Activated T-helper 17 cell treated with anti-CD3 and anti-CD28 coated beads, Interleukin-2, amount 50 U/mL, for 72 hours (primary cell): Measurements from ENCODE around the gene CCL18. TPM values are rescaled to one million over a fixed set of nuclear protein-coding genes. Genes with fewer than 3 reads are reported as not detected.
A peak's percentile ranks its signal among the peaks of the same experiment; 100 is the strongest.
"Not testable (repeated sequence)": the region's sequence is repeated elsewhere in the genome, so short reads cannot be mapped to it uniquely, and the experiment has no call there.

Source experiments
- ATAC-seq: fragments of 150-1000 bp; cut with Tn5 transposase; replicated peaks from 2 replicates; pipeline ENCODE4 v1.10.0; 2021; ENCODE audit warnings: mild to moderate bottlenecking, moderate library complexity
- H3K27ac Mint-ChIP-seq: one replicate; pipeline ENCODE4 v1.8.0; 2022; ENCODE audit warnings: mixed read lengths
- H3K27me3 Mint-ChIP-seq: one replicate; pipeline ENCODE4 v1.8.0; 2022; ENCODE audit warnings: mixed read lengths
- H3K36me3 Mint-ChIP-seq: one replicate; pipeline ENCODE4 v1.8.0; 2022; ENCODE audit warnings: low read depth, mild to moderate bottlenecking, mixed read lengths
- H3K4me1 Mint-ChIP-seq: one replicate; pipeline ENCODE4 v1.8.0; 2022; ENCODE audit warnings: mixed read lengths
- H3K4me3 Mint-ChIP-seq: one replicate; pipeline ENCODE4 v1.8.0; 2022; ENCODE audit warnings: mild to moderate bottlenecking, mixed read lengths
- H3K9me3 Mint-ChIP-seq: one replicate; pipeline ENCODE4 v1.8.0; 2022; ENCODE audit warnings: mixed read lengths
- total RNA-seq, 2 donors: library from RNA; stranded (reverse); gene quantifications; one replicate each; pipeline ENCODE4 v1.2.3, GENCODE V29; 2022

Gene CCL18
- total RNA-seq, 2 donors from 2014 or later = not detected

- Mint-ChIP-seq H3K9me3 (no peaks in the 10 kb centered on the region), H3K27ac (no peak overlapping the region), H3K4me3 (no peak overlapping the region), H3K27me3 (peaks cover 9% of the 10 kb centered on the region), H3K36me3 (no peaks in the 10 kb centered on the region), H3K4me1 (no peaks in the 10 kb centered on the region)
- no peak for ATAC-seq
Observed at GRCh38 chr17:36057911-36058310, 6.2 kb upstream of the CCL18 start.

- peaks cover 11% of the 10 kb centered on the region for H3K27me3 Mint-ChIP-seq
- H3K27ac Mint-ChIP-seq = no peak overlapping the region
- no peaks in the 10 kb centered on the region for H3K36me3 Mint-ChIP-seq
- no peak overlapping the region for H3K4me3 Mint-ChIP-seq
- no peaks in the 10 kb centered on the region for H3K4me1 Mint-ChIP-seq
- no peak for ATAC-seq
- H3K9me3 Mint-ChIP-seq = no peaks in the 10 kb centered on the region
Observed at GRCh38 chr17:36059406-36059805, 4.7 kb upstream of the CCL18 start.

- H3K36me3 Mint-ChIP-seq = no peaks in the 10 kb centered on the region
- no peak overlapping the region for H3K4me3 Mint-ChIP-seq
- H3K9me3 Mint-ChIP-seq = no peaks in the 10 kb centered on the region
Observed at GRCh38 chr17:36060816-36061215, 3.3 kb upstream of the CCL18 start.

GRCh38 chr17:36066365-36066985 lies 2.4 kb downstream of the CCL18 start:
- Mint-ChIP-seq H3K27me3 (peaks cover 20% of the 10 kb centered on the region), H3K9me3 (no peaks in the 10 kb centered on the region), H3K4me3 (no peak overlapping the region), H3K27ac (no peak overlapping the region), H3K4me1 (no peaks in the 10 kb centered on the region), H3K36me3 (no peaks in the 10 kb centered on the region)
- peak; percentile 52 for ATAC-seq

More at GRCh38 chr17:36060816-36061215, 3.3 kb upstream of the CCL18 start:
- H3K27ac Mint-ChIP-seq = no peak overlapping the region
- H3K4me1 Mint-ChIP-seq = no peaks in the 10 kb centered on the region
- ATAC-seq = no peak
- H3K27me3 Mint-ChIP-seq = peaks cover 12% of the 10 kb centered on the region

- Mint-ChIP-seq H3K4me3 (no peak overlapping the region), H3K9me3 (no peaks in the 10 kb centered on the region), H3K4me1 (no peaks in the 10 kb centered on the region), H3K27me3 (peaks cover 20% of the 10 kb centered on the region), H3K27ac (no peak overlapping the region), H3K36me3 (no peaks in the 10 kb centered on the region)
- no peak for ATAC-seq
Observed at GRCh38 chr17:36068524-36068923, 4.5 kb downstream of the CCL18 start.

- no peak for ATAC-seq
- no peaks in the 10 kb centered on the region for H3K36me3 Mint-ChIP-seq
- H3K27me3 Mint-ChIP-seq = peaks cover 19% of the 10 kb centered on the region
- H3K9me3 Mint-ChIP-seq = no peaks in the 10 kb centered on the region
- no peaks in the 10 kb centered on the region for H3K4me1 Mint-ChIP-seq
- no peak overlapping the region for H3K27ac Mint-ChIP-seq
- H3K4me3 Mint-ChIP-seq = no peak overlapping the region
Observed at GRCh38 chr17:36069136-36069535, 5.1 kb downstream of the CCL18 start.

- Mint-ChIP-seq H3K27me3 (peaks cover 16% of the 10 kb centered on the region), H3K36me3 (no peaks in the 10 kb centered on the region), H3K4me1 (no peaks in the 10 kb centered on the region), H3K9me3 (no peaks in the 10 kb centered on the region), H3K4me3 (no peak overlapping the region), H3K27ac (no peak overlapping the region)
- no peak for ATAC-seq
Observed at GRCh38 chr17:36070427-36070826, 6.4 kb downstream of the CCL18 start.

GRCh38 chr17:36071751-36072150 lies 7.7 kb downstream of the CCL18 start:
- H3K9me3 Mint-ChIP-seq = no peaks in the 10 kb centered on the region
- H3K4me3 Mint-ChIP-seq = no peak overlapping the region
- H3K27me3 Mint-ChIP-seq = peaks cover 10% of the 10 kb centered on the region
- no peak for ATAC-seq
- no peaks in the 10 kb centered on the region for H3K4me1 Mint-ChIP-seq
- no peak overlapping the region for H3K27ac Mint-ChIP-seq
- H3K36me3 Mint-ChIP-seq = no peaks in the 10 kb centered on the region

GRCh38 chr17:36072431-36073121 lies 8.5 kb downstream of the CCL18 start:
- H3K4me3 Mint-ChIP-seq = no peak overlapping the region
- H3K27ac Mint-ChIP-seq = no peak overlapping the region
- peaks cover 15% of the 10 kb centered on the region for H3K27me3 Mint-ChIP-seq
- ATAC-seq = peak; percentile 71
- H3K9me3 Mint-ChIP-seq = no peaks in the 10 kb centered on the region
- no peaks in the 10 kb centered on the region for H3K36me3 Mint-ChIP-seq
- H3K4me1 Mint-ChIP-seq = no peaks in the 10 kb centered on the region

GRCh38 chr17:36074365-36074764 lies 10.3 kb downstream of the CCL18 start:
- no peaks in the 10 kb centered on the region for H3K36me3 Mint-ChIP-seq
- no peaks in the 10 kb centered on the region for H3K4me1 Mint-ChIP-seq
- no peak overlapping the region for H3K4me3 Mint-ChIP-seq
- peak overlapping the region; percentile 52 for H3K27ac Mint-ChIP-seq
- H3K27me3 Mint-ChIP-seq = peaks cover 22% of the 10 kb centered on the region
- H3K9me3 Mint-ChIP-seq = no peaks in the 10 kb centered on the region
- ATAC-seq = peak; percentile 89

- Mint-ChIP-seq H3K4me3 (peak overlapping the region; percentile 35), H3K27me3 (peaks cover 14% of the 10 kb centered on the region), H3K27ac (peak overlapping the region; percentile 84)
- H3K36me3 Mint-ChIP-seq, H3K4me1 Mint-ChIP-seq, H3K9me3 Mint-ChIP-seq: not testable (repeated sequence)
- ATAC-seq = peak; percentile 58
Observed at GRCh38 chr17:36081681-36082471, 17.8 kb downstream of the CCL18 start.

GRCh38 chr17:36082482-36083120 lies 18.5 kb downstream of the CCL18 start:
- H3K27ac Mint-ChIP-seq = peak overlapping the region; percentile 84
- not testable (repeated sequence) for H3K4me1 Mint-ChIP-seq, H3K36me3 Mint-ChIP-seq, H3K27me3 Mint-ChIP-seq, H3K9me3 Mint-ChIP-seq
- peak overlapping the region; percentile 35 for H3K4me3 Mint-ChIP-seq
- peak; percentile 87 for ATAC-seq

GRCh38 chr17:36083691-36084090 lies 19.6 kb downstream of the CCL18 start:
- not testable (repeated sequence) for H3K4me3 Mint-ChIP-seq, H3K27ac Mint-ChIP-seq, H3K27me3 Mint-ChIP-seq, H3K4me1 Mint-ChIP-seq, H3K9me3 Mint-ChIP-seq, ATAC-seq, H3K36me3 Mint-ChIP-seq

GRCh38 chr17:36085765-36086164 lies 21.7 kb downstream of the CCL18 start:
- Mint-ChIP-seq H3K27ac (no peak overlapping the region), H3K9me3 (no peaks in the 10 kb centered on the region), H3K4me3 (no peak overlapping the region), H3K27me3 (peaks cover 12% of the 10 kb centered on the region), H3K36me3 (no peaks in the 10 kb centered on the region), H3K4me1 (peaks cover 16% of the 10 kb centered on the region)
- ATAC-seq = no peak
